ENCODE data around the gene SCARB1.

Gene SCARB1

DNA sequence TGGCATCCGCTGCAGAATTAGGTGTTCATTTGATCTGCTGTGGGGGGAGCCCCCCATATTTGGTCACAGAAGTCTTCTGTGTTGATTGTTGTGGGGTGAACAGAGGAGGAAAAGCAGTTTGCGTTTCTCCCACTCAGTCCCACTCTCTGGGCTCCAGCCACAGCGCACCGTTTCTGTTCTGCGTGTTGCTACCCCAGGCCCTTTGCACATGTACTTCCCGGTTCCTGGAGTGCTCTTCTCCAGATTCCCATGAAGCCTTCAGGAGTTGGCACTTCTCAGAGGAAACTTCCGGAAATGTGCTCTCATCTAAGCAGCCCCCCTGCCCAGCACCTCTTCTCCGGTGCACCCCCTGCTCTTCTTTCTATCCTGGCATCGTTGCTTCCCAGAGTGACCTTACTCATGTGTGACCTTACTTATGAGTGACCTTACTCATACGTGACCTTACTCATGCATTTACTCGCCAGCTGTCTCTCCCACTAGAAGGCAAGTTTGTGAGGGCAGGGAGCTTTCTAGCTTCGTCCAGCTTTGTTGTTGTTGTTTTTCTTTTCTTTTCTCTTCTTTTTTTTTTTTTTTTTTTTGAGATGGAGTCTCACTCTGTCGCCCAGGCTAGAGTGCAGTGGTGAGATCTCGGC lies 93.7 kb downstream of the SCARB1 start:
- DNase-seq = no peak

DNA sequence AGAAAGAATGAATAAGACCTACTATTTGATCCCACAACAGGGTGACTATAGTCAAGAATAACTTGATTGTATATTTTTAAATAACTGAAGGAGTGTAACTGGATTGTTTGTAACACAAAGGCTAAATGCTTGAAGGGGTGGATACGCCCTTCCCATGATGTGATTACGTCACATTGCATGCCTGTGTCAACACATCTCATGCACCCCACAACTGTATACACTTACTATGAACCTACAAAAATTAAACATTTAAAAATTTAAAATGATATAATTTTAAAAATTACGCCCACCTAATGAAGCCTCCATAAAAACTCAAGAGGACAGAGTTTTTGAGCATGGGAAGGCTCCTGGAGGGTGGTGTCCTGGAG lies 94.5 kb downstream of the SCARB1 start:
- no peak for DNase-seq

DNA sequence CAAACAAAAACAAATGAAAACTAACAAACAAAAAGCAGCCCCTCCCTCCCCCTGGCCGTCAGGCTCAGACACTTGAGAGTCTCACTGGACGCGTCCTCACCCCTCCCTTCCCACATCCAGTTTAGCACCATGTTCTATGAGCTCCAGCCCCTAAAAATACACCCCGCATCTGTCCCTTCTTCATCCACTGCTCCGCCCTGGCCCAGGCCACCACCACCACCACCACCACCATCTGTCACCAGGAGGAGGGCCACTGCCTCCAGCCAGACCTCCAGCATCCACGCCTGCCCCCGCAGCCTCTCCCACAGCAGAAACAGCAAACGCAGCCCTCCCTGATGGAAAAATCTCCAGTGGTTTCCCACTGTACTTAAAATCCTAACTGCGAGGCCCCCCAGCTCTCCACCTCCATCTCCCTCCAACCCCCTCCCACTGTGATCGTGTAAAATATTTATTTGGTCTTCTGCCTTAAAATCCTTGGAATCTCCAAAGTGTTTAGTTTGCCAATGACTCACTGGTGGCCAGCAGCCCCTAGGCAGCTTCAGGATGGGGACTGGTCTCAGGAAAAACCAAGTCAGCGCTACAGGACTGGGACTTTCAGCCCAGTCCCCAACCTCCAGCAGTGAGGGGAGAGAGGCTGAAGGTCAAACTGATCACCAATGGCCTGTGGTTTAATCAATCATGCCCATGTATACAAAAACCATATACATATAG lies 95.1 kb downstream of the SCARB1 start:
- no peak for DNase-seq

DNA sequence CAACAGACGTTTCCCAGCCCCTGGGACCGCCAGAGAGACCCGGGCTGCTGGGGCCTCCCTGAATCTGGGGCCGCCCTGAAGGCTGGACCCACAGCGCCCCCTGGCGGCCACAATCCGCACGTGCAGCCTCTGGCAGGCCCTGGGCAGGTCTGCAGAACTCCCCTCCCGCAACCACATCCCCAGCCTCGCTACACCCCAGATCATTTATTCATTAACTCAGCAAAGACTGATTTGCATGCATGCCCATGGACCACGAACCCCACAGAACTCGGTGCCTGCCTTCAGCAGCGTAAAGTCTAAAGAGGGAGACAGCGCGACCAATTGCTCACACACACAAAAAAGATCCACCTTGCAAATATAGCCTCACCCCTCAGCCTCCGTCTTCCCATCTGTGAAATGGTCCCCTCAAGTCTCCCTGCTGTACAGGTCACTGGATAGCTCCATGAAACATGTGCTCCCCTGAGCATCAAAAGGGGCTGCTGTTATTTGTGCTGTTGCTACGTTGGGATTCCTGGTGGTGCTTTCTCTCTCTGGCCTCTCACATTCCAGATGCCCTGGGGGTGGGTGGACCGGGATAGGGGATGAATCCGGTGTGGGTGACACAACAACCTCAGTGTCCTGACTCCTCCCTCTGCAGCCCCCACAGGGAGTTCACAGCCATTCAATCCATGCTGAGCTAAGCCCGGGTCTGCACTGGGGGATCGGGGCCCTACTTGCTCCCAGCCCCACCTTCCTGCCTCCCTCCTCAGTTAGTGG lies 96.4 kb downstream of the SCARB1 start:
- DNase-seq = peak; percentile 31

DNA sequence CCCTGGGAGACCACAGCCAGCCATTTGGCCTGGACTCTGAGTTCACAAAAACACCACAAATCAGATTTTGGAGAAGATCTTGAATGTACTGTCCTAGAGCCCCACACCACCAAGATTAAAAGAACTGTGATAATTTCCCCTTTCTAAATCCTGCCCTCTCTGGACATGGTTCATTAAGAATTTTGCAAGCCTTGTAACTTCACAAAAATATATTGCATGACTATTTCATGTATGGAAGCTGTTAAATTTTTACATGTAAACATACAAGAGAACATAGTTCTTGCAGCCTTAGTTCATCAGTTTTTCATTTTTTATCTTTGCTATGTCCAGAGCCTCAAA lies 97.0 kb downstream of the SCARB1 start:
- DNase-seq = no peak

DNA sequence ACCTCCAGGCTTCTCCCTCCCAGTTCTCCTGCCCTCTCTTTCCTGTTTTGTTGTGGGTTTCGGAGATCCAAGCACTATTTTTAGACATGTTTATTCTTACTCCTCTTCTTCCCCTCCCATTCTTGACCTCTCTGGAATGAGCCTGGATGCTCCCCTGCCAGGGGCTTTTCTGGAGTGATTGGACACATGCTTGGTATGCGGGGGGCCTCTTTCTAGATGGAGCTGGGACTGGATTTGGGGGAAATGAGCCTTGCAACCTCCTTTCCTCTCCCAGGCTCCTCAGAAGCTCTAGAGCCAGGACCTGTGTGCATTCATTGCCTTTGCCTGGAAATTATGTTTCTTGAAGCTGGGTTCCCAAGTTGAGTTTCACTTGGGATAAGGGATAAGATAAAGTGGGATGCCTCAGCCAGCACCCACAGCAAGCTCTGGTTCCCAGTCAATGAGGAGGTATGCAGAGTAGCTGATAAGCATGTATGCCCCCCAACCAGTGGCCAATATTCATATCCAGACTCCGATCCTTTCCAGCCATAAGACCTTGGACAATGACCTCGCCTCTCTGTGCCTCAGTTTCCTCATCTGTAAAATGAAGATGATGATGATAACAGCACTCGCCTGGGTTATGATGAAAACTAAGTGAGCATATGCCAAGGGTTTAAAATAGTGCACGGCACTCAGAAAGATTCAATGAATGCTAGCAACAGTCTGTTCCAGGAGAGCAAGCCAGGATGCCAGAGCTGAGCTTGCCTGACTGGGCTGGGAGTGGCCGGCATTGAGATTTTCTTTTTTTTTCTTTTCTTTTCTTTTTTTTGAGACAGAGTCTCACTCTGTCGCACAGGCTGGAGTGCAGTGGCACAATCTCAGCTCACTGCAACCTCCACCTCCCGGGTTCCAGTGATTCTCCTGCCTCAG lies 97.8 kb downstream of the SCARB1 start:
- DNase-seq = no peak

DNA sequence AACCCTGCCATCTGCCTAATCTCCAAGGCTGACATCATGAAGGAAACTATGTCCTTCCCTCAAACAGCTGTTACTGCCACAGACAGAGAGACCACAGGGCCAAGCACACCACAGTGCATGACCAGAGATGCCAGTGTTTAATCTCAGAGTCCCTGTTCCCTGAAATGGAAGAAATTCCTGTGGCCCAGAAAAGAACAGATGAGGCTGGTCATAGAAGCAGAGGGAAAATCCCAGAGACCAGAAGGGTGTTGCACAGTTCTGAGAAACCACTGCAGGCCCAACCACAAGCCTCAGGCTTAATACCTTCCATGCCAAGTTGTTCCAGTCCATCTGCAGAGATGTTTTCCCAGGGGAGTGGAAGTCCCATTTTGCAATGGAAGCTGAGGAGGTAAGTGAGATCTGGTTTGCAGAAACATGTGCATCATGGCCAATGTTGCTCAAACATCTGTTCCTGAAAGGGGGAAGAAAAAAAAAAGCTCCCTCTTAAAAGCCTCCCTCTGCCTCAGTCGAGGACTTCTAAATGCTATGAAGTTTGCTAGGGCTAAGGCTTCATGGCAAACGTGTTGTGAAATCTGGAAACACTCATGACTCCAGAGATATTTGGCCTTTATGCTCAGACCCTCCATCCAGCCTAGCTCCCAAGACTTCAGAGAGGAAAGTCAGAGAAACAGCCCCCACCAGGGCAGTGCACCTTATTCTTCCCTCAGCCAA lies 98.6 kb downstream of the SCARB1 start:
- DNase-seq = peak; percentile 44

DNA sequence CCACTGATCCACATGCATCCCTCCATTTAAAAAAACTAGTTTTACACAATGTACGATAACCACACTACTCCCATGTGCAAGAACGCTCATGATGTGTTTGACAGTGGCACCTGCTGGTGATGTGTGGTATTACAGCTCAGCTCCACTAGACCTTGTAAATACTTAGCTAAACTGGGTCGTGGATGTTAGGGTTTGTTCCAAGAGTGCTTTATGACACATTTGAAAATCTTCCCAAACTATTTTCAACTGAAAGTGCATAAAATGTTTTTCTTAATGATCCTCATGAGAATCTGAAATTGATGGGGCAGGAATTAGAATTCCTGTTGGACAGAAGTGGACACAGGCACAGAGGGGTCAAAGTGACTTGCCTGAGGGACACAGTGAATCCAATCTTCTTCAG lies 99.2 kb downstream of the SCARB1 start:
- DNase-seq = no peak

DNA sequence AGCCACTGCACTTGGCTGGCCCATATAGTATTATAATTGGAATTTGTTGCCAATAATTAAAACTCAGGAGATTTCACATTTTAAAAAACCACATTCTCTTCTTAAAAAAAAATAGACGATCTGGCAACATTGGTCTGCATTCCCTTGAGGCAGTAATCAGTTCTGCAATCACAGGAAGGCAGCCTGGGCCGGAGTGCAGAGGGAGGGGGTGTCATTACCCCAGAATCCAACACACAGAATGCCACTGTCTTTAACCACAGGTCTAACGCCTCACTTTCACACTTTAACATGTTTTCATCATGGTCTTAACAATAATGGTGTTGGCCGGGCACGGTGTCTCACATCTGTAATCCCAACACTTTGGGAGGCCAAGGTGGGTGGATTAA lies 100.1 kb downstream of the SCARB1 start:
- DNase-seq = no peak

DNA sequence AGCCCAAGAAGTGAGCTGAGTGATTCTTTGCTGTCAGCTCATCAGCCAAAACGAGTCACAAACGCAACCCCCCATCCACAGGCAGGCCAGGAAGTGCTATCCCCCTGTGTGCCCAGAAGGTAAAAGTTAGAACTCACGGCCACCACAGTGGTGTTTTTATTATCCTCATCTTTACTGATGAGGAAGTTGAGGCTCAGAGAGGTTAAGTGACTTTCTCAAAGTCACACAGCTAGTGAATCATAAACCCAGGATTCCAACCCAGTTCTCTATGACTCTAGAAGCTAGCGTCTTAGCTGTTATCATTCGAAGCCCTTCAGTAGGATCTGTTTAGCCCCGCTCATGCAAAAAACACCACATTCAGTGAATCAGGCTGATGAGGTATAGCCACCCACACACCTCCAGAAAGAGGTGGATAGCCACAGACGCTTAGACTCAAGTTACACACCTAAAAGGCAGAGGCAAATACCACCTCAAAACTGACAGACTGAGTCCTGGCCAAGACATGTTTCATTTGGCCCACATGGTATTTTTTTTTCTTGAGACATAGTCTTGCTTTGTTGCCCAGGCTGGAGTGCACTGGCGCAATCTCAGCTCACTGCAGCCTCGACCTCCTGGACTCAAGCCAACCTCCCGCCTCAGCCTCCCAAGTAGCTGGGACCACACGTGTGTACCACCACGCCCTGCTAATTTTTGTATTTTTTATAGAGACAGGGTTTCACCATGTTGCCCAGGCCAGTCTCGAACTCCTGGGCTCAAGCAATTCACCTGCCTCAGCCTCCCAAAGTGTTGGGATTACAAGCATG lies 100.7 kb downstream of the SCARB1 start:
- no peak for DNase-seq

DNA sequence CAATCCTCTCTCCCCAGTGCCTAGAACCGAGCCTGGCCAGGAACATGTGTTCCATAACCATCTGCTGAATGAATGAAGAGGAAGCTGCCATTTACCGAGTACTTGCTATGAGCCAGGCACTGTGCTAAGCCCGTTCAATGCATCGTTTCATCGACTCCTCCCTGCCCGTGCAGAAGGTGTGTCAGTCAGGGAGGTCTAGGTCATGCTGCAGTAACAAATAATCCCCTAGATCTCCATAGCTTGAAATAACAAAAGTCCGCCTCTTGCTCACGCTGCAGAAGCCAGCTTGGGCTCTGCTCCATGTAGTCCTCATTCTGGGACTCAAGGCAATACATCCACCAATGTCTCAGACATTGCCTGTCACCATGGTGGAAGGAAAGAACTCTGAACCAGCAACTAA lies 101.3 kb downstream of the SCARB1 start:
- DNase-seq = no peak

DNA sequence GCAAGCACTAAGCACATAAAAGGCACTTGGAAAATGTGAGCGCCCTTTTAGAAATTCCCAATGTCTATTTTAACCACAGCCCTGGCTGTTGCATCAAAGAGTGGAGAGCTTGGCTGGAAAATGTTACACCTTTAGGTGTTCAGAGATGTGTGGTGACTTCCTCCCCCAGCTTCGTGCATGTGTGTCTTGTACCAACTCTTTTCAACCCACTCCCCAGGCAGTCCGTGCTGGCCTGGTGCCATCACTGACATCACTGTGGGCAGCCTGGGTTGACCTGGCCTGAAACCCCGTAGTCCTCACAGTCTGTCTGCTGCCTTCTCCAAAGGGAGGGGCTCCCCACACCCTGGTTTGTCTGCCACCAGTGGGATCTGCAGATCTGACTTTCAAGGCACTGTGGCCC lies 101.8 kb downstream of the SCARB1 start:
- no peak for DNase-seq

DNA sequence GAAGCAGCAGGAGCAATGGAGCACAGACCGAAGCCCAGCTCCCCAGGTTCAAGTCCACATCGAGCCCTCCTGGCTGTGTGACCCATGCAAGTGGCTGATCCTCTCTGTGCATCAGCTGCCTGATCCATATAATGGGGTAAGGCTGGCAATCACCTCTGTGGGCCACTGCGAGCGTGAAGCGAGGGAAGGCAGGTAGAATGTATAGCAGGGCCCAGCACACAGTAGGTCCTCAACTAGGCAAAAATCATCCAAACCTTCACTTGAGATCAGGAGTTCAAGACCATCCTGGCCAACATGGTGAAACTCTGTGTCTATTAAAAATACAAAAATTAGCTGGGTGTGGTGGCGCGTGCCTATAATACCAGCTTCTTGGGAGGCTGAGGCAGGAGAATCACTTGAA lies 102.6 kb downstream of the SCARB1 start:
- DNase-seq = no peak

DNA sequence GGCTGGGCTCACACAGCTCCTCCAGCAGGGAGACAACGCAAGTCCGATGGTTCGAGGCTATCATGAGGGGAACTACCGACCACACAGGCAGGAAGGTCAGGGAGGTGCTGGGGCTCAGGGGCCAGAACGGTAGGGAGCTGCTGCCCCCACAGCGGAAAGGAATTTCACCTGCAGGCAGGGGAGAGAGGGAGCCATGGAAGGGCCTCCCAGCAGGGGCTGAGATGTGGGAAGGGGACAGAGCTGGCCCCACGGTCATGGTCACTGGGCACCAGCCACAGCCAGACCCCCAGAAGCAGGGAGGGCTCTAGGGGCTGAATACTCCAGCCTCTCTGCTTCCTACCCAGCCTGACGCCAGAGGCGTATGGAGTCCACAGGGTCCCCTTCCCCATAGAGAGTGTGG lies 103.1 kb downstream of the SCARB1 start:
- no peak for DNase-seq

DNA sequence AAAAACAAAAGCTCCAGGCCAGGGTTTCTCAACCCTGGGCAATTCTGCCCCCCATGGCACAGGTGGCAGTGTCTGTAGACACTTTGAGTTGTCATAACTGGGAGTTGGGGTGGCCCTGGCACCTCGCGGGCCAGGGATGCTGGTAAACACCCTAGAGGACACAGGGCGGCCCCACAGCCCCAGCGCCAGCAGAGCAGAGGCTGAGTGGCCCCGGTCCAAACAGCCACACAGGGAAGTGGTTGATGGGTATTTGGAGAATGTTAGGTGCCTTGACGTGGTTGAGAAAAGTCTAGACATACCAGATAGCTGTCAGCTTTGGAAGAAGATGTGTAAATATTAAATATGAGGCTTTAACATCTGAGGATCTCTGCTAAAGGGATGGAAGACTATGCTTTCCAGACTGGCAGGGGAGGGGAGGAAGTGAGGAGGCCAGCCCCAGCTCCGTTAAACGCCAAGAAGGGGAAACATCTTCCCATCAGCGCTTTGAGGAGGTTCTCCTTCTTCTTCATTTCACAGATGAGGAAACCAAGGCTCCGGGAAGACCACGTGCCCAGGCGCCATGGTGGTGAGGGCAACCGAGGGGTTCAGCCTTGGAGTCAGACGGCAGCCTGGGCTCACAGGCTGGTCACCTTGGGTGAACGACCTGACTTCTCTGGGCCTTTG lies 103.7 kb downstream of the SCARB1 start:
- no peak for DNase-seq

DNA sequence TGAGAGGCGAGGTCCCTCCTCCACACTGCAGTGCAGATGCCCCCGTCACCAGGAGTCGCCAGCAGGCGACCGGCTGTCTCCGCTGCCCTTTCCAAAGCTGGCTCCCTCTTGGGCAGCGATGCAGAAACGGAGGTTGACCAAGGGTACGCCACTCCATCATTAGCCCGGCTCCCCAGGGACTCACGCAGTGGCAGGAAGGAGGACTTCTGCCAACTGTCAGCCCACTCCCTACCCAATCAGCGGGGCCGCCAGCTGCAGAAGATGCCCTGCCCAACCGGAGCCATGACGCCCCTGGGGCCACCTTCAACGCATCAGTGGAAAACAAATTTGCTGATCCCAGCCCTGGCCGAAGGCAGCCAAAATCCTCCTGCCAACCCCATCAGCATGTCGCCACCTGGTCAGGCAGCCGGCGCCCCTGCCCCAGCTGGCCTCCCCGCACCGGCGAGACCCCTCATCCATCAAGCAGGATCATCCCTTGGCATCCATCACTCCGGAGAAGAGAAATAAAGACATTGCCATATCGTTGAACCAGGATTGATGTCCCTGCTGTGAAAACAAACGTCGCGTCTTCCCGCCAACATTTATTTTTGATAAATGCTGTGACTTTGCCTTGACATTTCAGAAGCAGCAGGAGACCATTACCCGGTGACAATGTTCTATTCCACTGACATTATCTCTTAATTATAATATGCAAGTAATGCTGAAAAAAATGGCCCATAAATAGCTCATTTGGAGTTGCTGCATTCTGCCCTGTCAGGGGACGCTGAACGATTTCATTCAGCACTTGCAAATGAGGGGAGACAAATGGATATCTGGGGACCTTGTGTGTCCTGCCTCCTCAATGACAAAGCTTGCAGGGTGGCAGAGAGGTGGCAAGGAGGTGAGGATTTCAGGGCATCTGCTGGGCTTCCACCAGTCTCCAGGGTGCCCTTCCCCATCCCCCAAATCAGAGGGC lies 105.1 kb downstream of the SCARB1 start:
- peak; percentile 92 for DNase-seq

DNA sequence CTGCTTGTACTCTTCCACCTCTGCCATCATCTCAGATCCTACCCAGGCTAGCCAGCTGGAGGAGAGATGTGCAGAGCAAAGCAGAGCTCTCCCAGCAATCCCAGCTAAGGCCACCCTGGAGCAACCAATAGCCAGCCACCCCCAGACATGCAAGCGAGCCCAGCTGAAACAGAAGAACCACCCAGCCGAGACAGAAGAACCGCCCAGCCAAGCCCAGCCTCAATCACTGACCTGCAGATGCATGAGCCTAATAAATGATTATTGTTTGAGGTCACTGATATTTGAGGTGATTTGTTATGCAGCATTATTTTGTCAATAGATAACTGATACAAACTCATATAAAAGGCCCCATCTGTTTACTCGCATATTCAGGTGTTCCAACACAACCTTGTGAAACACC lies 106.3 kb downstream of the SCARB1 start:
- no peak for DNase-seq

DNA sequence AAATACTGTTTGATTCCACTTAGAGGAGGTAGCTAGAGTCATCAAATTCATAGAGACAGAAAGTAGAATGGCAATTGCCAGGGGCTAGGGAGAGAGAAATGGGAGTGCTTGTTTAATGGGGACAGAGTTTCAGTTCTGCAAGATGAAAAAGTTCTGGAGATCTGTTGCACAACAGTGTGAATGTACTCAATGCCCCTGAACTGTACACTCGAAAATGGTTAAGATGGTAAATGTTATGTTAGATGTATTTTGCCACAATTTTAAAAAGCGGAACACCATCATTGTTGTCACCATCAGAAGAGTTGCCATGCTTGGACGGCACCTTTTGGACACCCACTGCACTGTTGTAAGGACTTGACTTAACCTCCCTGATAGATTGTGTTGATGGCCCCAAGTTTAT lies 106.9 kb downstream of the SCARB1 start:
- DNase-seq = no peak

DNA sequence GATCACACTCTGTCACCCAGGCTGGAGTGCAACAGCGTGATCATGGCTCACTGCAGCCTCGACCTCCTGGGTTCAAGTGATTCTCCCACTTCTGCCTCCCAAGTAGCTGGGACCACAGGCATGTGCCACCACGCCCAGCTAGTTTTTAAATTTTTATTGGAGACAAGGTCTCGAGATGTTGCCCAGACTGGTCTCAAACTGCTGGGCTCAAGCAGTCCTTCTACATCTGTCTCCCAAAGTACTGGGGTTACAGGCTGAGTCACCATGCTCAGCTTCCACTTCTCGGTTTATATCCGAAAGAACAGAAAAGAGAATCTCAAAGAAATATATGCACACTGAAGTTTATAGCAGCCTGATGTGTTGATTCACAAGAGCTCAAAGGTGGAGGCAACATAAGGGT lies 107.5 kb downstream of the SCARB1 start:
- no peak for DNase-seq

DNA sequence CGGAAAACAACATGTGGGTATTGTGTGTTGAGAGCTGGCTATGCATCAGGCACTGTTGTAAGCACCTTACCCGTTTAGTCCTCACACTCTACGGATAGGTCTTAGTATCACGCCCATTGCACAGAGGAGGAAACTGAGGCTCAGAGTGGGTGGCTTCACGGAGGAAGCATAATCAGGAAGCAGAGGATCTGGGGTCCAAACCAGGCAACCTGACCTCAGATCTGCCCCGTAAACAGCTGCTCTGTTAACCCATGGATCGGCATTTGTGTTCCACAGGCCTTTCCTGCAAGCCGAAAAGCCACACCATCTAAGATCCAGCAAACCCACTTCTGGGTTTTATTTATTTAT lies 107.9 kb downstream of the SCARB1 start:
- no peak for DNase-seq

Data from DMS79 (cell line).